NCI-H446 (cell line): Measurements from ENCODE around the gene FBLN5.

Source experiments
- DNase-seq, 2 experiments: peaks; one replicate each; lab custom pipeline; 2025; lab: John Stamatoyannopoulos, UW

FBLN5 gene

DNA sequence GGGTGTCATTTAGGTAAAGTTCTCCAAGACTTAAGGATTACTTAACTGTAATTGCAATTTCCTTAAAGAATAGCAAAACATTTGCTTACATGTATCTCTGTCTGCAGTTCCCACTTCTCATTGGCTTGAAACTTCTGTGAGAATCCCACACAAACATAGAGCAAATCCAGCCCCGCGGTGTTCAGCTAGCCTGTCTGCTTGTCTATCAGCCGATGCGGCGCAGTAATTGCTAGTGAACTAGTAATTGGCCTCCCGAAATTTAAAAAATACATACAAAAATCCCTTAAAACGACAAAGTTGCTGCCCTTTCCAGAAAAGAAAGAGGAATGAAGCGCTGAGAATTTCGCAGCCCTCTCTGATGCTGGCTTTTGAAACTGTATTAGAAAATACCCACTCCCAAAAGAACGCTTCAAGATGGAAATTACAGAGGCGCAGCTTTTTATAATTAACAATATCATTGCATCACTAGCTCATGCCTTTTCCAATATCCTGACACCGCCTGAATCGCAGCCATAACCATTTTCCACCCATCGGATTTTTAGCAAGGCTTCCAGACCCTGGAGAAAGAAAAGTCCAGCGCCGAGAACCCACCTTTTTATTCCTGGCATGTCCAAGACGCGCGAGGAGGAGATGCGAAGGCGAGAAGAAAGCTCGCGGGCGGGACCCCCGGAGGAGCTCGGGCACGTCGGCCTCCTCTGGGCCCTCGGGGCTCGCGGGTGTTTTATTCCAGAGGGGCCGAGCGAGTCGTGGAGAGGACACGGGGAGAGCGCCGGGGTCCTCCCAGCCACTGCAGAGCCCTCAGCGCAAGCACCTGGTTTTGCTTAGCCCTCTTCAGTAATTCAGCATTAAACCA lies 646 bp downstream of the FBLN5 start:
- DNase-seq, result no peak

DNA sequence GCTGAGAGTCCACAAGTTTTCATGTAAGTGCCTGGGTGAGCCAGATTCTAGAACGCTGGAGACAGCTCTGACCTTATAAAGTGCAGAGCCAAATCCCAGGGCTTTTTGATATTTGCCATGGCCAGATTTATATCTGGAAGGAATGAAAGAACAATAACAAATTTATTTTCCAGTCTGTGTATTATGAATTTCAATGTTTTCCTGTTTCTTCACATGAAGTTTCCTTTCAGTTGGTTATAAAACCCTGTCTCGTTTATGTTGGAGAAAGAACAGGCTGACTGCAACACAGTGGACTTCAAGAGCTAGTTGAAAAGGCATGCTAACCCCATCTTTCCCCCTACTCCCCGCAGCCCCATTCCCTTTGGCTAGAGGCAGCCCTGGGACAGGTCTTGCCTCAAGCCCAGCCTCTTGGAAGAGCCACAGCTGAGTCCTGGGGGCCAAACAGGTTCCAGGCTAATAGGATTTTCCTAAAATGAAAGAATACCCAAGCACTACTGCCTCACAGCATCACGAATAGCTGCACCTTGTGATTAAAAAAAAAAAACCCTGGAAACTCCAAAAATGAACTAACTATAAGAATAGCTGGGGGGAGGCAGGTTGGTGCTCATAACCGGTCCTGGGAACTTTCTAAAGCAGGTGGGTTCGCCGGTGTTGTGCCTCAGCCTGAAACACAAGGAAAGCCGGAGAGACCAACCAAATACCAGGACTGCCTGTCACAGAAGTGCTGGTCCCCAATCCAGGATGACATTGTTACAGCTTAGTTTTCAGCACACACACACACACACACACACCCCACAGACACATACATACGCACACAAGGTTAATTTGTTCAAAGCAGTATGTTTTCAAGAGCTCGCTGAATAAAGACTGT lies 1.5 kb downstream of the FBLN5 start:
- no peak for DNase-seq

DNA sequence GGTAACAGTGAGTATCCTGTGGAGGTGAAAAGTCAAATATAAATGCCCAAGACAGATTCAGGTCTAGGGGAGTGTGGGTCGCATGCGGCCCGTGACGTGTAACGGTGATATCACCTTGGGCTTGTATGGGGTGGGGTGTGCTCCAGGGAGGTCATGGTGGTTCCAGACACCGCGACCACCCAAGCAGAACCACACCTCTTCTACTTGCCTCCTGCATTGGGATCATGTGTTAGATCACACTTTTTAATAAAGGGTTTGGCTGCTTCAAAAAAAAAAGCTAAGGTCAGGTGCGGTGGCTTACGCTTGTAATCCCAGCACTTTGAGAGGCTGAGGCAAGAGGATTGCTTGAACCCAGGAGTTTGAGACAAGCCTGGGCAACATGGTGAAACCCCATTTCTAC lies 4.5 kb downstream of the FBLN5 start:
- no peak for DNase-seq

DNA sequence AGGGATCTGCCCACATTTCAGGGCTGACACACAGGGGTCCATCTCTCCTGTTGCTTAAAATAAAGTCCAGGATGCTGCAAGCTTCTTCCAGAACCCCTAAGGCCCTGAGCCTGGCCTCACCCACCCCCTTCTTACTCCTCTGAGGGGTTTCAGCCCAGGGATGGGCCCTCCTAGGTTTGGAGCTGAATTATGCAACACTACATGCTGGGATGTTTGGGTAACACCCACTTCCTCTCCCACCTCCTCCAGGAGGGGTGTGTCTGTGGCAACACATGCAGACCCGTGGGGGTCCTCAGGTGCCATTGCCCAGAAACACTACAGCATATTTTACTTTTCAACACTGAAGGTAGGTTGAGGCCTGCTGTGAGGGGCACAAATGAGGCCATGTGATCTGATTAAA lies 5.4 kb downstream of the FBLN5 start:
- DNase-seq, result no peak

DNA sequence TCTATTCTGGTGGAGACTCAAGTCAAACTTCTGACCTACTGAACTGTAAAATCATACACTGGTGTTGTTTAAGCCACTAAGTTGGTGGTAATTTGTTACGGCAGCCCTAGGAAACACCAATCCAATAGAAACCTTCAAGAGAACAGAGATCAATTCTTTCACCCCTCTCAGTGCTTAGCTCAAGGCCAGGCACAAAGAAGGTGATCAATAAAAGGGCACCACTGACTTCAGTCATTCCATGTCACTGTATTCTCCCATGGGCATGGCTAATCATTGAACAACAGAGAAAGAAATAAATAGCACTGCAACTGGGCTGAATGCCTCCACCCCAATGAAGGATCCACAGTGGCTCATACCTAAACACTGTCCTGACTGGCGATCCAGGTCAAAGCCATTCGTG lies 7.3 kb downstream of the FBLN5 start:
- no peak for DNase-seq

DNA sequence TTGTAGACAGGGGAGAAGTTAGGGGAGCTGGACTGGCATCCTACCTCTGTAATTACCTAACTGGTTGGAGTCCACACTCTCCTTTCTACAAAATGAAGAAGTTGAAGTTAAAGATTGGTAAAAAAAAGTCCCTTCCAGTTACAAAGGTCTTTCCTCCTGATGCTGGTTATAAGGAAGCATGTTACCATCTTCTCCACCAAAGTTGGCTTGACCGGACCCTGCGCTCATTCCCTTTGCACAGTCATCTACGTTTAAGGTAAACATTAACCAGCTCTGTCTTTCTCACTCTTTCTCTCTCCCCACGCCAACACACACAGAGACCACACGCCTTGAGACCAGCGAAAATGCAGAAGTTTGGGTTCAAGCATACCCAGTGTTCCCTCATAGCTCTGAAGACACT lies 11.9 kb downstream of the FBLN5 start:
- DNase-seq, result no peak

DNA sequence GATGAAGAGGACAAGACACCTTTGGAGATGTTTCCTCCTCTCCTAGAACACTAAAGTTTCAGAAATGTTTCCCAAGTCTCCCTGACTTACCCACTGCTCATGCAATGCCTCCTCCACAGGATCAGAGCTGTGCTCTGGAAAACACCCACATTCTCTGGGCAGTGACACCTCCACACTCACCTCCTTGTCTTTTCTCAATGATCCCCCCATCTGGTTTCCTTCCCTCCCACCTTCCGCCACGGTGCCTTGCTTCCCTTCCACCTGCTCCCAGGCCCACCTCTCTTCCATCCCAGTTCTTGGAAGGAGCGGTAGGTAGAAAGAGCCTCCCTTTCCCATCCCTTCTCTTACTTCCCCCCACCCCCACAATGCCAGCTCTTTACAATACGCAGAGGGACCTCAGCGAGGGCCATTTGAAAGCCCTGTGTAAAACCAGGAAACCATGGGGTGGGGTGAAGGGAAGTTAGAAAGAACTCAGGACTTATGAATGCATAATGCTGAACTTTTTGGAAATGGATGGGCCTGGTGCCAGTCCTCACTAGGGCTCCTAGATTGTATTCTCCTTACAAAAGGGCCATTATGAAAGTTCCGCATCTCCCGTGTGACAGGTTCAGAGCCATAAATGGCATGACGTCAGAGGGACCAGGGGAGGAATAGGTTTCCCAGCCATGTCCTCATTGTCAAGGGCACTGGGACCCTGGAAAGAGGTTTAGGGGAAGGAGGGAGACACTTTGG lies 12.8 kb downstream of the FBLN5 start:
- no peak for DNase-seq

DNA sequence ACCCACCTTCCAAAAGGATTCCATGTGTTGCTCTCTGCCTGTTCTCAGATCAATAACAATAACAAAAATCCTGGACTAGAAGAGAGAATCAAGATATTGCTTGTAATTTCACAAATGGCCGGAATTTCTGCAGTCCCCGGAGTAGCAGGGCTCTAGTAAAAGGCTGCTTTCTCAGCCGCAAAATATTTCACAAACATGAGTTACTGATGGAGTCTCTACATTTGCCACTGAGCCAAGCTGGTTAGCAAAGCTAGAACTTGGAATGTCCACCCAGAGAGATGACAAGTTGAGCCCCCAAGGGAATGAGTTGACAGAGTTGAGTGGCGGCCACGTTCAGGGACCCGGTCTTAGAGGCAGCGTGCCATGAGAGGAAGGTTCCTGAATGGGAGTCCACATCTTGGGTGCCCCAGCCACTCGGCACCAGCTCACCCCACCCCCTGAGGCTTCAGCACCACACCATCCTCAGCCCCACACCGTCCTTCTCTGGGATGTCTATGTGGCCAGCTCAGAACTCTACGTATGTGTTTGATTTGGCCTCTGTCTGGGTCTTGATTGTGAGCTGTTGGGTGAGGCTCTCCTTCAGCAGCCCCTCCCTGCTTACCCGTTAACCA lies 15.9 kb downstream of the FBLN5 start:
- no peak for DNase-seq

DNA sequence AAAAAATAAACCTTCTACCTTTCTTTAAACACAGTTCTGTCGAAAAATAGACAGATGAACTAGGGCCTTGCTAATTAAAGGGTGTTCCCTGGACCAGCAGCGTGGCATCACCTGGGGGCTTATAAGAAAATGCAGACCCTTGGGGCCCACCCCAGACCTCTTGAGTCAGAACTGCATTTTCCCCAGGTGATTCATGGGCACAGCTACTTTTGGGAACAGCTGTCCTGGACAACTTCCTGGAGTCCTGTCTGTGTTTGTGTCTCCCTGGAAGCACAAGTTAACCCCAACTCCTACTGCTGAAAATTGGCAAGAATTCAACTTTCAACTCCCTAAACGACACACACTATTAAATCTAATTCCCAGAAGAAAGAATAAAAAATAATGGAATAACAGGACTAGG lies 17.8 kb downstream of the FBLN5 start:
- DNase-seq, result no peak

DNA sequence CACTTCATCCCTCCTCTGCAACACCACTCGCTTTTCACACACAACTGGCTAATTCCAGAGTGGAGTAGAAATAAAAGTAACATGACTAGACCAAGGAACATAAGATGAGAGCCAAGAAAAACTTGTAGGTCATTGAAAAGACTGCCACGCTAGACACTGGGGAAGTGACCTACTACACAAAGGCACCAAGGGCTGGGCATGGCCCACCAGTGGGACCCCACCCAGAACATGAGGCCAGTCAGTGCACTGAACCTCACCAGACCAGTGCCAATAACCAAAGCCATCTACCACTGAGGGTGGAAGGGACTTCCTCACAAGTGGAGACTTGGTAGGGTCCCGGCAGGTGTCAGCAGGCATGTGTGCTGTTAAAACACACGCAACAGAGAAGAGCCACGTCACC lies 19.7 kb downstream of the FBLN5 start:
- no peak for DNase-seq

DNA sequence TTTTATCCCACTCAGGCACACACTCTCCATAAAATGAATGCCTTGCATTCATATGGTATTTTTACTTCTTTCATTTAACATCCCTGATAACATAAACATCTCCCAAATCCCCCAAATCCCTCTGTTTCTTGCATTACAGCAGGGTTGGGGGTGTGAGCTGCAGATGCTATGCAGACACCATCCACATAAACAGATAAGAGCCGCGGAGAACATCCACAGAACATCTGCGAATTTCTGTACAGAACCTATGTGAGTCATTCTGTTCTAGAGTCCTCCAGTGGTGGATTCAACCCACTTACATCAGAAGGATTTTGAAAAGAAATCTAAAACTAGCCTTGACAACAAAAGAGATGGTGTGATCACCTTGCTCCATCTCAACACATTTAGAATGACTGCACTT lies 20.3 kb downstream of the FBLN5 start:
- DNase-seq, result no peak

DNA sequence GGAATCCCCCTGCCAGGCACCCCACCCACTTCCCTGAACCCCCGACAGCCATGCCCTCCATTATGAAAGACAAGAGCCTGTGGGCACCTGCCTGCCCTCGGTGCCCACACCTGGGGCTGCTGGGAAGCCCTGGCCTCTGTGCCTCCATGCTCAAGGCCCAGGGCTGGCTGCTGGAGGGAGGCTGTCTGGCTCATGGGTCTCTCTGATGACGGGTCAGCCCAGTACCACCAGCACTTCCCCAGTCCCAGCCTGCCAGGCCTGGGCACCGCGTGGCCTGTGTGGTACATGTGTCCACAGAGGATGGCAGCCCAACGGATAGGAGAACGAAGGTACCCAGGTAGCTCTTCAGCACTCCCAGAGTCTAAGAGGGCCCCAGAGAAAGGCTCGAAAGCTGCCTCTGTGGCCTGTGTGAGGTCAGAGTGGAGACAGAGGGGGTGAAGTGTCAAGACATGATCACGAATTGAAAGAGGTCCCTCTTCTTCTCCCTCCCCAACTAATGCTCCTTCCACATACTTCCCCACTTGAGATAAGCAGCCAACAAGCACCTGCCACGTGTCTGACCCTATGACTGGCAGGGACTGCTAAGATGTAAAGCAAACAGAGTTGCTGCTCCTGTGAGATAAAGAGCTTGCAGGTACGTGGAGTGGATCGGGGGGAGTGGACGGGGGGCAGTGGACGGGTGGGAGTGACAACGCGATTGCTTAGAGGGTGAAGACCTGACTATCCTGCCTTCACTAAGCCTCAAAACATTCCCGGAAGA lies 21.2 kb downstream of the FBLN5 start:
- no peak for DNase-seq

DNA sequence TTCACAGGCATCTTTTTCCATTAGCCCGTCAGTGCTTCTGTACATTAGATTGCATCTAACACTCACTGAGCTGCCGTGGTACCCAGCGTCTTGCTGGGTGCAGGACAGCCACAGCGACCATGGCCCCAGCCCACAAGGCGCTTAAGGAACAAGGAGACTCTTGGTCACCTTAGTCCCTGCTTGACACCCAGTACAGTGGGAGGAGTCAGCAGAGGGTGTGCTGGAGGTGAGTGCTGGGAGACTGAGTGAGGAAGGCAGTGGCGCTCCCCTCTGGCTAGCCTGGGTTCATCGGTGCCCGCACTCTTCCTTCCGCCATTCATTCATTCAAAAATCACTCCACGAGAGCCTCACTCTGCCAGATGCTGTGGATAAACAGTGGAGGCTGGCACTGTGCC lies 21.8 kb downstream of the FBLN5 start:
- DNase-seq, result no peak

DNA sequence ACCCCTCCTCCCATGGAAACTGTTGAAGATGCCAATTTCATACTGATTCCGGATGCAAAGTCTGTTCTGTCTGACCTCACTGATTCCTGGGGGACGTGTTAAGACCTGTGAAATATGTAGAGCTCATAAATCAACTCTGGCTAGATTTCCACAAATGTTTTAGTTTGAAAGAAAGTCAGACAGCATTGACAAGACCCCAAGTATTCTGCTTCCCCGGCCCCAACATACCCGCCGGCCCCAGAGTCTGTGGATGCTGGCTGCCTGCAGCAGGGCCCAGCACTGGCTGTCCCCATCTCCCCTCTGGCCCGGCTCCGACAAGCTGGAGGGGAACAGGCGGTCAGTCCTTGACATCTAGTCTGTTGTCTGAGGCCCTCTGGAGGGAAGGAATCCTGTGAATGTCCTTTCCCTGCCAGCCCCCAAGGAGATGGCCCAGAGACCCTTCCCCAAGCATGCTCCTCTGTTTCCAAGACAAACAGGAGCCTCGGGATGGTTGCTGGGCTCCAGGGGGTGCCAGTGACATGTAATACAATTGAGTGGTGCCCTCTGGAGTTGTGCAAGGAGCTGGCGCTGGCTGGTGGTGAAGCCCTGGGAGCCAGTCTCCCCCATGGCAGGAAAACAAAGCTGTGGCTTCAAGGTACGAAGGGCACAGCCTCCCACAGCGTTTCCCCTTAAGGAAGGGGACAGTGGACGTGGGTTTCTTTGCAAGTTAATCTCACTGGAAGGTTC lies 22.3 kb downstream of the FBLN5 start:
- no peak for DNase-seq

DNA sequence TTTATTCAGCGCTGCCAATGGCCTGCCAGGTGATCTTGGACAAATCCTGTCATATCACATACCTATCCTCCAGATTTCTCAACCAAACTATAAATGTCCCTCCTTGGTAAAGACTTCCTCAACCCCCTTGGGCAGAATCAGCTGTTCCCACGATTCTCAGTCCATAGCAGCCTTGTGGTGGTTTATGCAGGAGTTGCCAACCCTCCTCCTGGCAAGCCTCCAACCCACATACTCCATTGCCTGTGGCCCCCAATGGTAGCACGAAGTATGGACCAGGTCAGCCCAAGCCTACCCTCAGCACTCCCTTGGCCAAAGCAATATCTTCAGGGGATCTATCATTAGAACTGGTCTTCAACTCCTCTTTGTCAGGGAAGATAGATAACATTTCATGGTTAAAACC lies 27.0 kb downstream of the FBLN5 start:
- DNase-seq, result no peak

DNA sequence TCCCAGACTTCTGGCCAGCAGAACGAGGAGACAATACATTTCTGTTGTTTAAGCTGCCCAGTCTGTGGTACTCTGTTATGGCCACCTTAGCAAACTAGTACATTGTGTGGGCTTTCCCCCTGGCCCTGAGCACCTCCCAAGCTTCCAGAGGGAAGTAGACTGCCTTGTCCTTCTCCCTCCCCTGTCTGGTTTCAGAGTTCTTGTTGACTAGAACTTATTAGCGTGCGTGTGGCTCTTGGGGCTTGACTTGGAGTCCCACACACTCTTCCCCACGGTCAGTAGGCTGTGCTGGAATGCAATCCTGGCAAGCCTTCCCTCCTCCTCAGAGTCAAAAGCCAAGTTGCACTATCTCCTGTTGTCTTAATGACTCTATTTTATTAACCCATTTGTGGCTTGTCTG lies 27.7 kb downstream of the FBLN5 start:
- DNase-seq, result no peak

DNA sequence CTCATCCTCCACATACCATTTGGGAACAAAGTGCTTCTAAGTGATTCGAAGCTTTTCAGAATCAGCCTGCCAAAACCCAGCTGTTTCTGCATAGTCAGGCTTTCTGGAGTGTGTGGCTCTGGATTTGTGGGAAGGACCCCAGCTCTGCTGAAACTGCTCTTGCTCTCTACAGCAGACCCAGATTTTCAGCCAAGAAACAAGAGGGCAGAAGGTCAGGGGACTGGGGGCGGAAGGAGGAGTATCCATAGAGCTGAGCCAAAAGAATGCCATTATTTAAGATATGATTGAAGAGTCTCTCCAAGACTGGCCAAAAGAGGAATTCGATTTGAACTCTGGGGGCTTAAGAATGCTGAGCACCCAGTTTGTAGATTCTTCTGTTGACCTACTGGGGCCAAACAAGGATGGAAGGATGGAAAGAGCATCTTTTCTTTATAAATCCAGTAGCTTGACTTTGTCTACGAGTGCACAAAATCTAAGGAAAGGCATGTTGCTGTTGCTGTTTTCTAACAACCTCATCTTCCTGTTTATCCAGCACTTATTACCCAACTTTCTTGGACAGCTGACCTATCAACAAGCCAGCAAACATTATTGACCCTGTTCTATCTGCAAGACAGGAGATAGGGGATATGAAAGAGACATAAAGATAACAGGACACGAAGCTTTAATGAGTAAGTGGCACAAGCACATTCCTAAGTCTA lies 29.2 kb downstream of the FBLN5 start:
- DNase-seq, result no peak

DNA sequence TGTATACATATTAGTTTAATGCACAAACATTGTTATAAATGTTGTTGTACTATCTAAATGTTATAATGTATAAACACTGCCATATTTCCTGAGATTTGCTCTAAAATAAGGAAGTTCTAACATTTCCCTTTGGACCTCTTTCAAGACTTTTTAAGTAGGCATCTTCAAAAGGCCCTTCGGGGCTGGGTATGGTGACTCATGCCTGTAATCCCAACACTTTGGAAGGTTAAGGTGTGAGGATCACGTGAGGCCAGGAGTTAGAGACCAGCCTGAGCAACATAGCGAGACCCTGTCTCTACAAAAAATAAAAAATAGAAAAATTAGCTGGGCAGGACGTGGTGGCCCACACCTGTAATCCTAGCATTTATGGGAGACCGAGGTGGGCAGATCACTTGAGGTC lies 35.5 kb downstream of the FBLN5 start:
- no peak for DNase-seq

DNA sequence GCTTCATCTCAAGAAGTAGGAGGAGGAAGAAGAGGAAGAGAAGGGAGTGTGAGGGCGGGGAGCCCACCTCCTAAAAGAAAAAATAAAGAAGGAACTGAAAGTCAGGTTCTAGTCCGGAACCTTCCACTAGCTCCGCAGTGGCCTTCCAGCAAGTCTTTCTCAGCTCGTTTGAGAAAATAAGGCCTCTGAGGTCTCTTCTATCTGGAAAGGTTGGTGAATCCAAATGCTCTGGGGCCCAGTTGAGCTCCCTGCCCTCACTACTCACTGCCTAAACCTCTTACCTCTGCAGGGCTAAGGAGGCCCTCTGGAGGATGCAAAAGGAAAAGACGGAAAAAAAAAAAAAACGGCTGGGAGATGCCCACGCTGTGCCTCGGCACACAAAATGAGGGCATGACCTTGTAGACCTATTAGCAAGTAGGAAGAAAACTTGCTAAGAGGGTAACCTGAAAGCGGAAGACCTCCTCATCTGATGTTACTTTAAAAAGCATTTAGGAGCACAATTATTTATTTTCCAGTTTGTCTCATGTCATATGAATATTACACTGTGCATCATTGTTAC lies 35.9 kb downstream of the FBLN5 start:
- DNase-seq, result peak in 1 of 2 experiments; percentile 50

DNA sequence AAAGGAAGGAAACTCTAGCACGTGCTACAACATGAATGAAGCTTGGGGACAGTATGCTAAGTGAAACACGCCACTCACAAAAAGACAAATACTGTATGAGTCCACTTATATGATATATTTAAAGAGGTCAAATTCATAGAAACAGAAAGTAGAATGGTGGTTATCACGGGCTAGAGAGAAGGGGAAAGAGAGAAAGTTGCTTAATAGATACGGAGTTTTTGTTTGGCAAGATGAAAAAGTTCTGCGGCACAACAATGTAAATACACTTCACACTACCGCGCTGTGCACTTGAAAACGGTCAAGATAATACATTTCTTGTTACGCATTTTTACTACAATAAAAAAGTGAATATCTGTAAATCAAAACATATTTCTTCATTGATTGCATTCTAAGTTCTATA lies 37.3 kb downstream of the FBLN5 start:
- no peak for DNase-seq
